Measurements from ENCODE around the gene CACNA2D4.

Gene CACNA2D4

DNA sequence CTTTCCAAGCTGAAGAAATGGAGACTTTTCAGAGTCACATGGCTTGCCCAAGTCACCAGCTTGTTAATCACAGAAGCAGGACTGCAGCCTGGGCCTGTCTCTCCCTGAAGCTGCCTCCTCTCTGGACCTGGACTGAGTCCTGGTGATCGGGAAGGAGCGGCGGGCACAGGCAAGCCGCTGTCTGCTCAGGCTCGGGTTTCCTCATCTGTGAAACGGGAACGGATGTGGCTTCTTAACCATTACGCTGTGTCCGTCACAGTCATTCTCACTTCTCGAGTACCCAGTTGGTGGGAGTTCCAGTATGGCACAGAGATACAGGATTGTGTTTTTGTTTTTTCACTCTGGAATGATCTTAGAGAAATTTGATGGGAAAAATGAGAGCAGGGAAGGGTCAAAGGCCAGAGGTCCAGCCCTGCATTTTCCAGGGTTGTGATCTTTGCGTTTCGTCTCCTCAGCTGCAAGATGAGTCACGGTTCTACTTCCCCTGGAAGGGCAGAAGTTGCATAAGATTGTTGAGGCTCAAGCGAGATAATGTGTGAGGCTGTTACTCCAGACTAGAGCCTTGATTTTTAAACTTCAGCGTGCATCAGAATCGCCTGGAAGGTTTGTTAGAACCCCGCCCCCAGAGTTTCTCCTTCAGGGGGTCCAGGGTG, 105.7 kb downstream of the CACNA2D4 start:
- peak; percentile 86 to 91 for DNase-seq

DNA sequence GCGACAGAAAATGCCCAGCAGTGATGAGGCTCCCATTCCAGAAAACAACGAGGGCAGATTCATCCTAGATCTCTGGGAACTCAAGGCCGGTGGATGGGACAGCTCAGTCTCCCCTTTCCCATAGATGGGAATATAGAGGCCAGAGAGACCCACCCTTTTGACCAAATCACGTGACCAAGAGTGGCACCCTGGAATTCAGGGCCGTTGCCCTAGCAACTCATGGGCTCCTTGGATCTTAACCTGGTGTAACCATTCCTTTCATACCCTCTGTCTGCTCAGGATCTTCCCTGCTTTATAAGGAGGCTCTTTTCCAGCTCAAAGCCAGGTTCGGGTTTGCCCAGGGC, 106.5 kb downstream of the CACNA2D4 start:
- no peak for DNase-seq

- peak; percentile 47 to 76 for DNase-seq
Observed at GRCh38 chr12:1811281-1811947, 107.0 kb downstream of the CACNA2D4 start.

- DNase-seq, result no peak
Observed at GRCh38 chr12:1810931-1811280, 107.5 kb downstream of the CACNA2D4 start.

- peak; percentile 4 to 33 for DNase-seq
Observed at GRCh38 chr12:1810201-1810930, 108.1 kb downstream of the CACNA2D4 start.

- peak; percentile 4 to 34 for DNase-seq
Observed at GRCh38 chr12:1809591-1810190, 108.8 kb downstream of the CACNA2D4 start.

DNA sequence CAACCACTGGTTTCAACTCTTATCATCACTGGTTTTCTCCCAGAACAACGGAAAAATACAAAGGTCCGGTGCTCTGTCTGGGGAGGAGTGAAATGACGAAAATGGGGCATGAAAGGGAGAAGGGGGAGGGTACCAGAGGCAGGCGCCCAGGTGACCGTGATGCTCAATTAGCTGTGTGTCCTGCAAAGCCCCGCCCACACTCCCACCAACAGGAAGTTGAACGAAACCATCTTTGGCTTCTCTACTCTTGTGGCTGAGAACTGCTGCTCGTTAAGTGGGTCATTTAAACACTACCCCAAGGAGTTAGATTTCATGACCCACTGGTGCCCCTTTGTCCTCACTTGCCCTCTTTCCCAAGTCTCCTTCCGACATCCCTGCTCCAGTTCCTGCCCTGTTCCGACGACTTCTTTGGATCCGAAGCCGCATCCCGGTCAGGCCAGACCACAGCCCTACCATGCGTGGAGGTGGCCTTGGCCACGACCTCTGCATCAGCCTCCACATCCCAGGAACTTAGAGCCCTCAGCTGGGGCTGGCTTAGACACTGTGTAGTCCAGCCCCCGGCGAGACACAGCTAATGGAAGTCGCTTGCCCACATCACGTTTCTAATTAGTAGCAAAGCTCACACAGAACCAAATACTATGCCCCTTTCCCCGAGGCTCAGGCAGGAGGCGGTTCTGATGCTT, 109.5 kb downstream of the CACNA2D4 start:
- DNase-seq, result peak; percentile 15 to 52

DNA sequence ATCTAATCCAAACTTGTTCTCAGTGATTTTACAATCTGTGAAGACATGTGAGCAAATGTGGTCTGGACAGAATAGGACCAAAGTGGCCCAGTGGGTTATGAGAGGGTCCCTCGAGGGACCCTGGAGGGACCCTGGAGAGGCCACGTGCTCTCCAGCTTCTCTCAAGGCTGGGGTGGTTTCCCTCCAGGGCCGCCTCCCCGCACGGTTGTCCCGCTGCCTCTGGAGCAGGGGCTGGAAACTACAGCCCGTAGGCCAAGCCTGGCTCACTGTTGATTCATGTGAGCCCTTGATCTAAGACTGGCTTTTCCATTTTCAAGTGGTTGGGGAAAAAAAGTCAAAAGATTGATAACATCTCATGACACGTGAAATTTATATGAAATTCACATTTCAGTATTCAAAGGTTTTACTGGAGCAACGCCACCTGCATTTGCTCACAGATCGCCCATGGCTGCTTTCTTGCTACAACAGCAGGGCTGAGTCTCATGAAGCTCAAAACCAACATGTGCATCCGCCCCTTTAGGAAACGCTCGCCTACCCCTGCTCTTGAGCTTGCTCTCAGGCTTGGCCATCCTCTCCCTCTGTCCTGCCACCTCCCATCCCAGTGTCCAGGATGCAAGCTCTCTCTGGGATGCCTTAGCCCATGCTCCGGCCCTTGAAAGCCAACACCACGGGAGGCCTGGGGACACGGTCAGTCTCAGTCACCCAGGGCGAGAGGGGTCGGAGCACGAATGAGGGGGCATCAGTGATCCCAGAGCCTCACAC, 110.2 kb downstream of the CACNA2D4 start:
- no peak for DNase-seq

GRCh38 chr12:1807087-1807860, 111.2 kb downstream of the CACNA2D4 start:
- DNase-seq, result peak in 1 of 2 donors; percentile 27

DNA sequence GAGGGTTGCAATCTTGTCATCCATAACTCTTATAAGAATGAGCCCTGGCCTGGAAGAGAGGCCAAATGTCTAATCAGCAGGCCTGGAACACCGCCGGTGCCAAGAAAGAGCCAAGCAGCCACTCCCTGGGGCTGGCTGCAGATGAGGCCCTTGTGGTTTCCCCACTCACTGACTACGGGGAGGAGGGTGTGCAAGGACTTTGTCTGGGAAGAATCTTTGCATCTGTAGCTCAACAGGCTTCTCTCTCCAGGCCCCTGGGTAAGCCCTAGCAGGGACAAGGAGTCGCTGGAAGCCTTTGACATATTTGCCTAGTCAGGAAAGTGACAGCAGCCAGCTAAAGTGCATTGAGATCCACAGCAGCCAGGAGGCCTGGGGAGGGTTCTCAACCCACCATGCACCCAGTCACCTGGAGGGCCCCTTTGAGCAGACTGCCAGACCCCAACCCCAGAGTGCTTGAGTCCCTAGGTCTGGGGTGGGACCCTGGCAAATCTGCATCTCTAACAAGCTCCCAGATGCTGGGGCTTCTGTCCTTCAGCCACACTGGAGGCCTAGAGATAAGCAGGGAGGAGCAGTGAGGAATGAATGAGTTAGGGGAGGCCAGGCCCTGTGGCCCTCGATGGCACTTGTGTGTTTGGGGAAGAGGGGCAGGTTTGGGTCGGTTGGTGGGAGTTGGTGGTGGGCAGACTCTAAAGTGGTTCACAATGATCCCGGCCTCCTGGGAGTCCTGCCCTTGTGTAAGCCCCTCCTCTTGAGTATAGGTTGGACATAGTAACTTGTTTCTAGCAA, 112.0 kb downstream of the CACNA2D4 start:
- no peak for DNase-seq

DNA sequence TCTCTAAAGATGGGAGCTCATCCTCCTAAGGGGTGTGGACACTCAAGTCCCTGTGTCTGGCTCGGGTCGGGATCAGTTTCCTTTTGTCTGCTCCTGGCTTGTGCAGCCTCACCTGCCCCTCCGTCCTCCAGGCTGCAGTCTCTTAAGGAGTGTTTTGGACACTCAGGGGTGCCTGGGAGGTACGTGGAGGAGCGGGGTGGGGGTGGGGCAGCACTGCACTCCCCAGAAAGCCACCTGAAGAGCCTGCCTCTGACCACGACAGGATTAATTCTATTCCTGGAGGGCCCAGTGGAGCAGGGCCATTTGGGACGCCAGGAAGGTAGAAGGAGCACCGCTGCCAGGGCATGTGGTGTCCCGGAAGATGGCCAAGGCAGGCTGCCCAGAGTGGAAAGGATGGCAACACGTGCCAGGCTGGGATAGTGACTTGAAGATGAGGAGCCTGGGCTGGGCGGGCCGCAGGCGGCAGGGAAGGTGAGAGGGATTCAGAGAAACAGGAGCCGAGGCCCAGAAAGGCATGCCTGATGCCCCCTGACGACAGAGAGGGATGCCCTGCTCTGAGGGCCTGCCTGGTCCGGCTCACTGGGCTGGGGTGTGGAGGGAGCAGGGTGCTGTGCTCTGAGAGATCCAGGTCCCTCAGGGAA, 112.9 kb downstream of the CACNA2D4 start:
- no peak for DNase-seq

DNA sequence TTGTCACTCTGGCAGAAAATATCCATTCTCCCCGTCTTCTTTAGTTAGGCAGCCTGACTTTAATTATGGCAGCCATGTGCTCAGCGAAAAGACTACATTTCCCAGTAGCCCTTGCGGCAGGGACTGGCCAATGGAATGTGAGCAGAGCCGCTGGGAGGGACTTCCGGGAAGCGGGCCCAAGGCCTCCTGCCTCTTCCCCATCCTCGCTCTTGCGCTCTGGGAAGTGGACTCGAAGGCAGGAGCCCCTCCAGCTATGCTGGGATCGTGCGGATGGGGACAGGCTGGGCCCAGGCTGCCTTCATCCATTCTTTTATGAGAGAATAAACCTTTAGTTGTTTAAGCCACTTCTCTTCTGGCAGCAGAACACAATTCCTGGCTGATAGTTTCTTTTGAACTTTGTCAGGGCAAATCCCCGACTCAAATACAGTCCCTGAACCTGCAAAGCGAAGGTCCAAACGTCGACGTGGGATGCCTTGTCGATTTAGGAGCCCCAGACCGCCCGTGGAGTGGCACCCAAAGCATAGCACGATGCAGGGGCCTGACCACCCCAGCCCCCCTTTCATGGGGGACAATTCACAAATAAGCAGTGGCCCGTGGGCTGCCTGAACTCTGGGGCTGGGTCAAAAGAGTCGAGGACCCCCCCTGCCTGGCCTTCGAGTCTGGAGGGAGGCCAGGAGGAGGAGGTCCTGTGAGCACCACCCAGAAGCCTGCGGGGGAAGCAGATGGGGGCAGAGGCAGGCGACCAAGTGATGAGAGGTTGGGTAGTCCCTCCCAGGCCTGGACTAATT, 113.7 kb downstream of the CACNA2D4 start:
- peak; percentile 88 to 91 for DNase-seq

DNA sequence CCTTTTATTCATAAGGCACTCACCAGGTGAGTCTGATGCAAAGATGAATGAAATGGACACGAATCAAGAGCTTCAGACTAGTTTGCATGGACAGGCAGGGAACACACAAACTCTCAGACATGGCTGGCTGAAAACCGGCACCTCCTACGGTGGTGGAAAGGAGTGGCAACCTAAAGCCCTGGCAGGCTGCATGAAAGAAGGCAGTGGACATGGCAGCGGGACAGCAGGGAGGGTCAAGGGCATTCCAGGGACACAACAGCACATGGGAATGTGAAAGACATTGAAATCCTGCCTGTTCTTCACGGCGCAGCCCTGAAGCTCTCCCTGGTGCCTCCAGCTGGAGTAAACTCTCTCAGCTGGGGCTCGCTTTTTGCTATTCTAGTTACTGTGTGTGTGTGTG, 114.7 kb downstream of the CACNA2D4 start:
- no peak for DNase-seq

- peak; percentile 13 to 71 for DNase-seq
Observed at GRCh38 chr12:1801303-1801975, 117.0 kb downstream of the CACNA2D4 start.

DNA sequence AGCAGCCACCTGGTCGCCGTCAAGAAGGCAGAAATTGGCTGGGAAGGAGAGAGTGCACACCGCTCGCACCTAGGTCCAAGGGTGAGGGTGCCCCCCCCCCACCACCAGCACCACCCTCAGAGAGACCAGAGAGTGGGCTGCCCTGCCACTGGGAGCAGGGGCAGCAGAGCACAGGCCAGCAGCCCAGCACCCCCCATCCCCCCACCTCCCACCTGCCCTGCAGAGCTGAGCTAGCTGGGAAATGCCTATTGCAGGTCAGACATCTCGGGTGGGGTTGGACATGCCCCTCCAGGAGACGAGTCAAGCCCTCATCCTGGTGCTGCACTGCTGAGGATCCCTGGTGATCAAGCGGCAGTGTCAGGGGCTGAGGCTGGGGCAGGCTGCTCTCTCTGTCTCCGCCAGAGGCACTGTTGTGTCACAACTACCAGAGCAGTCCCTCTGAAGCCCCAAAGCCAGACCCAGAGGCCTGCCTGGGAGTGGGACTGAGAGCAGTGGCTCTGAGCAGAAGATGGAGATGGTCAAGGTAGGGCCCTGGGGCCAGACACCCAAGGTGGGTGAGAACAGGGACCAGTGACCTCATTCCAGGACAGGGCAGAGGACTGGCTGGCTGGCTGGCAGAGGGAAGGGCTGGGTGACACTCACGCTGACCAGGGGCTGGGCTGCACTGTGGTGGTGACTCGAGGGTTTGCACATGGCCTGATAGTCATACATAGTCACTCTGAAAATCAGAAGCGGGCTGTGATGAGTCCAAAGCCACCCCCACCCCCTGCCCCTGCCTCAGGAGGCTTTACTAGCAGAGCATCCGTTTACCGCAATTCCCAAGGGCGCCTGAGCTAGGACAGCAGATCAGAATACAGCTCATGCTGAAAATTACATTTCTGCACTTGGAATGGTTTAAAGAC, 117.8 kb downstream of the CACNA2D4 start:
- DNase-seq, result peak; percentile 36 to 71

DNA sequence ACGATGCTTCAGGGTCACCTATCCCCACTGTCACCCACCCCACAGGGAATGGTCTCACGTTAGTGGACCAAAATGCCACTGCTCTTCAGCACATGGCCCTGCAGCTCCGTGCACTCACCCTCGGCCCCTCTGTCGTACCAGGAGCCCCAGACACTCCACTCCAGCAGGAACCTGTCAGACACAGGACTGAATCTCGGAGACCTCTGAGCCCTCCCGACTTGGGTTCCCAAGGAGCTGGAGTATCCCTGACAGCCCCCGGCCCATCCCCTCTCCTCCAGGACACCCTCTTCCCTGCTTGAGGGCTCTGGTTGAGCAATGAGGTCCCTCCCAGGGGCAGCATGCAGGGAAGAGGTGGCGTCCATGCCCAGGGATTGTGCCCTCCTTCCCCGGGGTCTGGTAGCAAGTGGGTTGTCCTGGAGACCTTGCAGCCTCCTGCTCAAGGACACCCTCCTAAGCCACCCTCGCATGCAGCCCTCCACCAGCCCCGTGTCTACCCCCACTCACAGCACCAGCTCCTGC, 118.5 kb downstream of the CACNA2D4 start:
- no peak for DNase-seq
